Stimulated activated CD4-positive, alpha-beta T cell treated with anti-CD3 and anti-CD28 coated beads, Interleukin-4, amount 100 ng/mL, for 24 hours (primary cell): ENCODE measurements around the gene ETV7.
"Not testable (repeated sequence)": the region's sequence is repeated elsewhere in the genome, so short reads cannot be mapped to it uniquely, and the experiment has no call there.

Source experiments
- DNase-seq: peaks from one replicate; pipeline ENCODE4 v3.0.0-alpha.2; 2020

The ETV7 gene

DNA sequence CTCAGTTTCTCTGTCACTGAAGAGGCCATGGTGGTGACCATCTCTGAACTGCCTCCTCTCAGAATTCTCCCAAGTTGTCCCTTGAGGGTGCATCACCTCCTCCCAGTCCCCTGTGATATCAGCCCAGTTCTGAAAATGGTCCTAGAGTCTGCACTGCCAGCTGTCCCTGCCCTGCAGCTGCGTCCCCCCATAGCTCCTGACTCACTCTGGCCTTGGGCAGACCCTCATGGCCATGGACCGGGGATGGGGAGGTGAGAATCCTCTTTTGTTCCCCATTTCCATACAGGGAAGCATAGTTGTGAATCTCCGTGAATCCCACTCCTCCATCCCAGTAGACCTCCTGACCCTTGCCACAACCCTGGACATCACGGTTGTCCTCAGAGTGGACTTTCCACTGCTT is 4.5 kb downstream of the ETV7 start:
- no peak for DNase-seq

DNA sequence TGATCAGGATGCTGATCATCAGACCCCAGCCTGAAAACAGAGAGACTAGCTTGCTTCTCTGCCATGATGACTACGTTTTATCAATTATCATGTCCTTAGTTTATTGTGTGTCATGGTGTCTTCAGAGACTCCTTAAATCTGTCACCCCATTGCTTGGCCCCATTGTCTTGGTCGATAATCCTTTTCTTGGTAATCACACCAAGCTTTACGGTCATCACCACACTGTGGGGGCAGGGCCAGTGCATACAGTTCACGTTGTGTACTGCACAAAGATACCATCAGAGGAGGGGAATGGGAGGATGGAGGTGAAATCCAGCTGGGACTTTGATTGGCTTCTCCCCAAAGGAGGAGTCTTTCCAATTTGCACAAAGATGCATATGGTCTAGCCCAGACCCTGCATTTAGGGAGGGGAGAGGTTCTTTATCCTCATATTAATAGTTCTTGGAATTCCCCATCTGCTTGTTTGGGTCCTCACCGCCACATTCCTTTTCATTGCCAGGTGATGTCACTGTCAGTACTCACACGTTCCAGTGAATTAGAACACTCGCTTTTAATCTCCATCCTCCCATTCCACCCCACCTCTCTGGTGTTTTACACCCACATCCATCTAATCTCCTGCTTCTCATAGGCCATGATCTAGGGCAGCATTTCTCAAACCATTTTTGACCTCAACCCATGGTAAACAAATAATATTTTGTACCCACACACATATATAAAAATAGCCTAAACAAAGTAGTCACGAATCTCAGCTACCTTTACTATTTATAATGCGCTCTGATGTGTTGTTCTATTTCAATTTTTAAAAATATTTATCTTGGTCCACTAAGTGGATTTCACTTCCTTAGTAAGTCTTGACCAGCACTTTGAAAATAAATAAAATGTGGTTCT is 5.7 kb downstream of the ETV7 start:
- DNase-seq: no peak

DNA sequence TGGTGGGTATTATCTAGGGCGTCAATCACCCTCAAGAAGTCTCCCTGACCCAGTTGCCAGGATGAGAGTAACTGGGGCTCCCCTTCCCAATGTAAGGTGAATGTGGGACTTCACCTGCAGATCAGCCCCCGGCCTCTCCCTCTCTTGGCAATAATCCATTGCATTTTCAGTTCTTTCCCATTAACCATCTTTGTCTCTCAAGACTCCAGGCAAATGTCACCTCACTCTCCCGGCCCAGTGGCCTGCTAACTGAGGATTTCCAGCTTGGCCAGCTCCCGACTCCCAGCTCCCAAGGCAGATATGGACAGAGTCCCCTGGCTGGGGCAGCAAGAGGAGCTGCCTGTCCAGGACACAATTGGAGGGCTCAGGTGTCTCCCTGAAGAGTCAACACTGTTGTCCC is 7.3 kb downstream of the ETV7 start:
- no peak for DNase-seq

DNA sequence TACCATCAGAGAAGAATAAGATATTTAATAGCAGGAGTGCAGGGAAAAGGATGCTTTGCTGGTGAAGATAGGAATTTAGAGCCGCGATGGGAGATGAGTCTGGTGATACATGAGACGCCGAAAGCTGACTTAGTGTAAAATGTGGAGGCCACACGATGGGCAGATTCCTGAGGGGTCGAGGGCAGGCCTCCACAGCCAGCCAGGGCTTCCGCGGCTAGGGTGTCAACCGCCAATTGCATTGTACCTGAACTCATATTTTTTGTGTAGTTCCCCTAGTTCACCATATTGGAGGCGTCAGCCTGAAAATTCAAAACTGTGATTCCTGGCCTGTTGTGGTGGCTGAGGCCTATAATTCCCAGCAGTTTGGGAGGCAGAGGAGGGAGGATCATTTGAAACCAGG is 8.5 kb downstream of the ETV7 start:
- DNase-seq: no peak

DNA sequence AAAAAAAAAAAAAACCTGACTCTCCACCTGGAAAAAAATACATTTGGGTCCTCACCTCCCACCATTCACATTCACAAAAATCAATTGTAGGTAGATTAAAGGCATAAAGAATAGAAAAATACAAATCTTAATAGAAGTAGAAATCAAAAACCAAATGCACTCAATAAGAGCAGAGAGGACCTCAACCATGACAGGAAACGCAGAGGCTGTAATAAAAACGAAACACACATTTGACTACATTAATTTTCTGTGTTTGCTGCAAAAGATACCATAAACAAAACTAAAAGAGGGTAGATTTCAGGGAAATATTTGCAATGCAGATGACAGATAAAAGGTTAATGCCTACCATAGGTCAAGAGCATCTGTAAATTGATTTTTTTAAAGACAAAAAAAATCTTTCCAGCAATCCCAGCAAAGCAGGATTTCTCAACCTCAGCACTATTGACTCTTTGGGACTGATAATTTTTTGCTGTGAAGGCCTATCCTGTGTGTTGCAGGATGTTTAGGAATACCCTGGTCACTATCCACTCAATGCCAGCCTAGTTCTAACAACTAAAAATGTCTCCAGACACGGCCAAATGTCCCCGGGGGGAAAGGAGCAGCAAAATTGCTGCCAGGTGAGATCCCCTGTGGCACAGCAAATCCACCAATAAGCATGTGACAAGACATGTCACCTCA is 9.1 kb downstream of the ETV7 start:
- no peak for DNase-seq

DNA sequence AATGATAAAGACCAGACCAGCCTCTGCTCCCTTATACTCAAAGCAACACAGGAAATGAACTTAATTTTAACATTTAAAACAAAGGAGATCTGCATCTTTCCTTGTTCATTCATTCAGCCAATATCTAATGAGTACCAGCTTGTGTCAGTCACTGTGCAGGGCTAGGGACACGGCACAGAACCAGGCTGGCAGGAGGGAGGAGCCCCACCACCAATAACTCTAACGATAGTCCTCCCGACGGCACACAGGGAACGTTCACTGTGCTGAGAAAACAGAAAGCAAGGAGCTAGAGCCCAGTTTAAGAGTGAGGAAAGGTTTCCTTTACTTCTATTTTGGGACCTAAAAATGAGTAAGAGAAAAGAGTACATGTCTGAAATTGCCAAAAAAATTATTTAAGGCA is 9.9 kb downstream of the ETV7 start:
- no peak for DNase-seq

DNA sequence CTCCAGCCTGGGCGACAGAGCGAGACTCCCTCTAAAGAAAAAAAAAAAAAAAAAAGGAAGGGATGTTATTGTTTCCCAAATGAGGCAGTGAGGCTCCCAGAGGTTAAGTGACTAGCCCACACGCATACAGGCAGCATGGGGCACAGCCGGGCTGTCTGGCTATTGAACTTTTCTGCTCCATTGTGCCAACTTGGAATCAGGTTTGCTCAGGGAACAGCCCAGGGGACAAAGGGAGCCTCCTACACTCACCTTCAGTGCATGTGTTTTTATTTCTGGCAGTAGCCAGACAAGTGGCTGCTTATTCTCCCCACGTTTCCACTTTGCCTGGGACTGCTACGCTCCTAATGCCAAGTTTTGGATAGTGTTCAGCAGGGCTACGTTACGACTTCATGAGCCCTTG is 10.7 kb downstream of the ETV7 start:
- DNase-seq: no peak

DNA sequence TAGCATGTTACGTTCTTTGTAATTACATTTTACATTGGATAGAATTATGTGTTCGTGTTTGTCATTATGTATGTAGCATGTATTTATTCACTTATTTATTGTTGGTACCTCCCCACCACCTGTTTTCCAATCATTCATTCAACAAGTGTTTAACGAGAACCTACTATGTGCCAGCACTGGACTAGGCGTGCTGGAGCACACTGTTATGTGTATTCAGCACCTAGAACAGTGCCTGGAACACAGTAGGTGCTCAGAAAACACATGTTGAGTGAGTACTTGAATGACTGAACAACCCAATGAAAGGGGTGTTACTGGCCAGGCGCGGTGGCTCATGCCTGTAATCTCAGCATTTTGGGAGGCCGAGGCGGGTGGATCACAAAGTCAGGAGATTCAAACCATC is 11.3 kb downstream of the ETV7 start:
- no peak for DNase-seq

DNA sequence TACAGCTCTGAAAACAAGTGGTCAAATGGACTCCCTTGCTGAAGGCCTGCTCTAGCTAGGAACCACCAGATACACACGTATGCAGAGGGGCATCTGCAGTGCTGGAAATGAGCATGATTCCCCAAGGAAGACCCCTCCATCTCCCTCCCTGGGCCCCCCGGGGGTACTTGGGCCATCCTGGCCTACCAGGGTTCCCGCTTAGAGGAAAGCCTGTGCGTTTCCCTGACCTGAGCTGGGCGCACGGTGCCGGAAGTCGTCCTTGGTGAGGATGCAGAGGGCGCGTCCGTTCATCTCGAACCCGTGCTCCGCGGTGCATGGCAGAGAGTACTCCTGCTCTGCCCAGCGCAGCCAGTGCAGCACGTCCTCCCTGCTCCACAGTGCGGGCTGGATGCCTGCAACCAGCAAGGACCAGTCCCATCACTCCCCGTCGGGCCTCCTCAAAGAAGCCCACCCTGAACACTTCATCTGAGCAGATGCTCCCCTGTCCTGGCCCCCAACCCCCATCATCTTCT is 11.8 kb downstream of the ETV7 start:
- no peak for DNase-seq

DNA sequence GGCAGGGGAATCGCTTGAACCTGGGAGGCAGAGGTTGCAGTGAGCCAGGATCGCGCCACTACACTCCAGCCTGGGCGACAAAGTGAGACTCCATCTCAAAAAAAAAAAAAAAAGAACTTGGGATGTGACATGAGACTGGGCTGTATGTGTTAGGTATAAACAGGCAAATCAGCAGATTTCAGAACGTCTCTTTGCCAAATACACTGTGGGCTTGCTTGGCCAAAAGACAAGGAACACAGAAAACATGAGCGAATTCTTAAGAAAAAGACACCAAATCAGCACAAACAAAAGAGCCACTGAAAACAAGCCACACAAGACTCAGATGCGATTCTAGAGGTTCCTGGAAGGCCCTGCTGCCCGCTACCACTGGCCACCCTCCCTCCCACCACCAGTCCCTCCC is 12.5 kb downstream of the ETV7 start:
- no peak for DNase-seq

DNA sequence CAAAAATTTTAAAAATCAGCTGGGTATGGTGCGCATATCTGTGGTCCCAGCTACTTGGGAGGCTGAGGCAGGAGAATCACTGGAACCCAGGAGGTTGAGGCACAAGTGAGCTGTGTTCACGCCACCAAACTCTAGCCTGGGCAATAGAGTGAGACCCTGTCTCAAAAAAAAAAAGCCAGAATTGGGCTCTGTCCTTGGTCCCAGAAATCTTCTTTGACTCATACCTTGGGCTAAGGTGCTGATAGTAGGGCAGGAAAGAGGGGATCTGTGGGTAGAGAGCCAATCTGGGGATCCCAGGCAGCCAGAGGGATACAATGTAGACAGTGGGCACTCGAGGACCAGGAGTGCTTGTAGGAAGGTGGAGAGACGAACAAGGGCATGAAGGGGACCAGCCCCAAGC is 13.3 kb downstream of the ETV7 start:
- DNase-seq: no peak

DNA sequence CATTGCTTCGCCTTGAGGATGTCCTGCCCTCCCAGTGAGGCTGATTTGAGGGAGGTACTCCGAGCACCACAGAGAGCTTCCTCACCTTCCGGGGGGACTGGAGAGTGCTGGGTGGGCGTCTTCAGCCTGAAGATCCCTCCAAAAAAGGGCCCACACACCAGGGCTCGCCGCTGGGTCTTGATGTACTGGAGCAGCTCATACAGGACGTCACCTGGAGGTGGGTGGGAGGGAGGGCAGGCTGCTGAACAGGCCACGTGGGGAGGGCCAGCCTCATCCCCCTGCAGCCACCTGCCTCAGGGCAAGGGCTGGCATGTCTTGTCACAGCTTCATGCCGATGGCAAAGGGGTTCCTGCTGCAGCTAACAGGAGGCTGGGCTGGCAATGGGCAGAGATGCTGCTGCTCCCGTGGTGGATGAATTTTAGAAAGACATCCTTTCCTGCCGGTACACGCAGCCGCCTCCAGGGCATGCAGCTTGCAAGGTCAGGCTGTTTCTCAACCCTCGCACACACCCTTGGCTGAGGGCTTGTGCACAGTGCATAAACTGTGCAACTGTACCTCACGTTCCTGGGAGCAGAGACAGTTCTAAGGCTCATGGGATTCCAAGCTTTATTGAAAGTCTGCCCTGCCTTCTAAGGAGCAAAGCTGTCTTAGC is 14.0 kb downstream of the ETV7 start:
- DNase-seq: no peak

DNA sequence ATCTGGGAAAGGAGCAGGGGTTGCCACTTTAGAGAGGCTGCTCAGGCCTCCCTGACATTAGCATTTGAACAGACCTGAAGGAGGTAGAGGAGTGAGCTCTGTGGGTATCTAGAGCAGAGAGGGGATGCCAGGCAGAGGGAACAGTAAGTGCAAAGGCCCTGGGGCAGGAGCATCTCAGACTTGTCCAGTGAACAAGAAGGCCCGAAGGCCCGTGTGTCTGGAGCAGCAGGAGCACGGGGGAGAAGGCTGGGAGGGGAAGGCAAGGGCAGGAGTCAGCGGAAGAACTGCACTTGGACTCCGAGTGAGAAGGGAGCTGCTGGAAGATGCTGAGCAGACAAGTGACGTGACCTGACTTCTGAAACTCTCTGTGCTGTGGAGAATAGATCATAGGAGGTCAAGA is 15.4 kb downstream of the ETV7 start:
- no peak for DNase-seq

DNA sequence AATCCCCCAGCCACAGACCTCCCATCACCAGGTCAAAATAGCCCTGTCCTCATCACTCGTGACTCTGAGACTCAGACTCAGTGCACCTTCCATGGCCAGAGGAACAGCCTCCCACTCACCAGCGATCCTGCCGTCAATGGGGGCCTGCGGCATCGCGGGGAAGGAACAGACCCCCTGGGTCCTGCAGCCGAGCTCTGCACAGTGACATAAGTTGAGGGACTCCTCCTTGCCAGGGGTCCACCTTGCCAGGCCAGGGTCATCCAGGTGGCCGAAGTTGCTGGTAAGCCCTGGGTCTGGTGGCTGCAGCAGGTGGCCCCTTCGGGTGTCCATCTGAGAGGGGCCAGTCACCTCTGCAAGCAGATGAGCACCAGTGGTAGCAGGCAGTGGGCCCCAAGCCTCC is 16.3 kb downstream of the ETV7 start:
- no peak for DNase-seq

DNA sequence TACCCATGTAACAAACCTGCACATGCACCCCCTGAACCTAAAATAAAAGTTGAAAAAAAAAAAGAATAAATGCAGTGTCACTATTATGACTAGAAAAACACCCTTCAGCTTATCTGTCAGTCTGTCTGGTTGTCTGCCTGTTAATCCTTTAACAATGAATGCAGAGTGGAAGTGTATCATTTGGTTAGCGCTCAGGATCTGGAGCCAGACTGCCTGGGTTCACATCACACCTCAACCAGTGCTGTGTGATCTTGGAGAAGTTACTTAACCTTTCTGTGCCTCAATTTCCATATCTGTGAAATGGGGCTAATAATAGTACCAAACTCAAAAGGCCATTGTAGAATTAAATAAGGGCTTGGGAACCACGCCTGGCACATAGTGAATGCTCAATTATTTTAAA is 16.8 kb downstream of the ETV7 start:
- no peak for DNase-seq

DNA sequence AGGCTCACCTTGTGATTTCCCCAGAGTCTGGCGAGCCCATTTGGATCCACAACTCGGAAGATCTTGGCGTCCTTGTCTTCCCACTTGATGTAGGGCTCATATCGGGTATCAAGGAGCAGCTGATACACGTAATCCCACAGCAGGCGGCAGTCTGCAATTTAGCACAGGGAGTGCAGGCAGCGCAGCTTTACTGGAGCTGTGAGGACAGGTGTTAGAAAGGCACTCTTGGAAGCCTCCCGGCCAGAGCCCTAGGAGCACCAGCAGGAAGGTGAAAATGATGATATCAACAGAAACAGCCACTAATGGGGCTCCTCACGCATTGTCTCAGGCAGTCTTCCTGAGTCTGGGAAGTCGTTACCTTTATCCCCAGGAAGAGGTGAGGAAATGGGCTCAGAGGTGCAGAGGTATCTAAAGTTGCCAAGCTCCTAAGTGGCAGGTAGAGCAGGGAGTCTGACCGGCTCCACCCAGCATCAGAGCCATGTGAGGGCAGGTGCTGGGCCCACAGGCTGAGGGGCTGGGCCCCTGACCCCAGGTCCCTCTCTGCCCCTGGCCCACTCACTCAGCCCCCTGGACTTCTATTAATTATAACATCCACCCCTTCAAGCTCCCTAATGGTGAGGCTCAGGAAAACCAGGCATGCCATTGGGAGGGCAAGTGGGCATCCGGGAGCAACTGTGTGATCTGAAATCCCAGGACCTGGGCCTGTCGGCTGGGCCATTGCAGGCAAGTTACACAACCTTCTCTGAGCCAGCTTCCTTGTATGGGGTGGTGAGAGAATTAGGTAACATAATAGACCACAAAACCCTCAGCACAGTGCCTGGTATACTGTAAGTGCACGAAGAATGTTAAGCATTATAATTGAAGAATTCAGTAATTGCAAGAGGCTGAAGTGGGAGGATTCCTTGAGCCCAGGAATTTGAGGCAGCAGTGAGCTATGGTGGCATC is 18.3 kb downstream of the ETV7 start:
- DNase-seq: no peak

DNA sequence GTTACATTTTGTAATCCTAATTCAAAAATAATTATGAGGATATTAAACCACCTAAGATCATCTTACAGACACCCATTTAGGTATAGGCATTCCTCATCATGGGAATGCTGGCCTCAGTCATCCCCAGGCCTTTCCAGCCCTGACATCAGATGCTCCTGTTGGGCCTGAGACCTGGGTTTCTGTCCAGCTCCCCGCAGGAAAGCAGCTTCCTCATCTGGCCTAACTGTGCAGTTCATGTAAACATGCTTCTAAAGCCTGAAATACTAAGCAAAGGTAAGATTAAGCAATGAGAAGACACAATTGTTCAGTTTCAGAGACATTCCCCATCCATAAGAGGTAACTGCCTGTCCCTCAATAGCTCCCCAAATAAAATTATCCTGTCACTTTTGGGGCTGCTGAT is 19.0 kb downstream of the ETV7 start:
- DNase-seq: no peak

DNA sequence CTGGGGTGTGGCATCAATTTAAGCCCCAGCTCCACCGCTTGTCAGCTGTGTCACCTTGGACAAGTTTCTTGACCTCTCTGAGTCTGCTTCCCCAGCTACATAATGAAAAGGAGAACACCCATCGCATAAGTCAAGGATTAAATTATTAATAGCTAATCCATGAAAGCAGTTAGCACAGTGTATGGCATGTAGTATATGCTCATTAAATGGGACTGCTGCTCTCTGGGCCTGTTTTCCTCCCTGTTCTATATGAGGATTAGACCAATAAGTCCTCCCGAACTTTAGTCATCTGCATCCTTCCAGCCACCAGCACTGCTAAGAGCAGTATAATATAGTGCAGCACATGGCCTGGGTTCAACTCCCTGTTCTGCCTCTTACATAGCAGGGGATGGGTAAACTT is 19.7 kb downstream of the ETV7 start:
- no peak for DNase-seq

DNA sequence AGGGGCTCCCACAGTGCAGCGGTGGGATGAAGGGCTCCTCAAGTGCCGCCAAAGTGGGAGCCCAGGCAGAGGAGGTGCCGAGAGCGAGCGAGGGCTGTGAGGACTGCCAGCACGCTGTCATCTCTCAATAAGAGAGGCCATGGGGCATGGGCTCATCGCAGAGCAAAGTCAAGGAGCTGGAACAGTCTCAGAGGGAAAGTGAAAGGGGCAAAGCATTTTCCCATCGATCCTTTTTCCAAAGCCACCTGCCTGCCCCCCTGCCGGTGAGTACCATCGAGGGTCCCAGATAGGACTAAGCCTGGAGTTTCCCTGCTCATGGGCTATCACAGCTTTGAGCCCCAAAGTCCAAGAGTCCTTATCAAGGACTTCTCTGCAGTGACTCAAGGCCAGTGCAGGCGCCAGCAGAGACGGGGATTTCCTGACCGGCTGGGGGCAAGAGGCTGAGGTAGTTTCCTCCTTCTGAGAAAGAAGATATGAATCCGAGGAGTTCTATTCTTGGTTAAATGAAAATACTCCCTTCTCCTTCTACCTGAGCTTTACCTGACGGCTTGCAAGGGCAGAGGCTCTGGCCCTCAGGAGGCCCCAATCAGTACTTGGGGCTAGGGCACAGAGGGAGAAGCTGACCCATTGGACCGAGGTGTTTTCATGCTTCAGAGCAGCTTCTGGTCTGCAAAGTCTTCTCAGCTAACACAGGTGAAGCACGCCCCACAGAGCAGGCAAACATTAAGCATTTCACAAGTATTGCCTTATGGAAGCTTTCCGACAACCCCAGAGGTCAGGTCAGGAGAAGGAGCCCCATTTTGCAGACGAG is 22.6 kb downstream of the ETV7 start:
- DNase-seq: peak; percentile 20

DNA sequence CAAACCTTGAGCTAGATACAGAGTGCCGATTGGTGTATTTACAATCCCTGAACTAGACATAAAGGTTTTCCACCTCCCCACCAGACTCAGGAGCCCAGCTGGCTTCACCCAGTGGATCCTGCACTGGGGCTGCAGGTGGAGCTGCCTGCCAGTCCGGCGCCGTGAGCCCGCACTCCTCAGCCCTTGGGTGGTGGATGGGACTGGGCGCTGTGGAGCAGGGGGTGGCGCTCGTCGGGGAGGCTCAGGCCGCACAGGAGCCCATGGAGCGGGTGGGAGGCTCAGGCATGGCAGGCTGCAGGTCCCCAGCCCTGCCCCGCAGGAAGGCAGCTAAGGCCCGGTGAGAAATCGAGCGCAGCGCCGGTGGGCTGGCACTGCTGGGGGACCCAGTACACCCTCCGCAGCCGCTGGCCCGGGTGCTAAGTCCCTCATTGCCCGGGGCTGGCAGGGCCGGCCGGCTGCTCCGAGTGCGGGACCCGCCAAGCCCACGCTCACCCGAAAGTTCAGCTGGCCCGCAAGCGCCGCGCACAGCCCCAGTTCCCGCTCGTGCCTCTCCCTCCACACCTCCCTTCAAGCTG is 23.3 kb downstream of the ETV7 start:
- DNase-seq: not testable (repeated sequence)

DNA sequence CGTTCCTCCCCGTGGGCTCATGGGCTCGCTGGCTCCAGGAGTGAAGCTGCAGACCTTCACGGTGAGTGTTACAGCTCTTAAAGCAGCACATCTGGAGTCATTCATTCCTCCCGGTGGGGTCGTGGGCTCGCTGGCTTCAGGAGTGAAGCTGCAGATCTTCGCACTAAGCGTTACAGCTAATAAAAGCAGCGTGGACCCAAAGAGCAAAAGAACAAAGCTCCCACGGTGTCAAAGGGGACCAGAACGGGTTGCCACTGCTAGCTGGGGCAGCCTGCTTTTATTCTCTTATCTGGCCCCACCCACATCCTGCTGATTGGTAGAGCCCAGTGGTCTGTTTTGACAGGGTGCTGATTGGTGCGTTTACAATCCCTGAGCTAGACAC is 24.1 kb downstream of the ETV7 start:
- DNase-seq: not testable (repeated sequence)
